Middle frontal gyrus (tissue), 1 donor: ENCODE measurements around the gene PTPRN.

Source experiments
- DNase-seq: peaks from one replicate; pipeline ENCODE4 v3.0.0-alpha.2; 2015; ENCODE audit warnings: low spot score; ENCODE audit errors: extremely low spot score

Gene PTPRN

DNA sequence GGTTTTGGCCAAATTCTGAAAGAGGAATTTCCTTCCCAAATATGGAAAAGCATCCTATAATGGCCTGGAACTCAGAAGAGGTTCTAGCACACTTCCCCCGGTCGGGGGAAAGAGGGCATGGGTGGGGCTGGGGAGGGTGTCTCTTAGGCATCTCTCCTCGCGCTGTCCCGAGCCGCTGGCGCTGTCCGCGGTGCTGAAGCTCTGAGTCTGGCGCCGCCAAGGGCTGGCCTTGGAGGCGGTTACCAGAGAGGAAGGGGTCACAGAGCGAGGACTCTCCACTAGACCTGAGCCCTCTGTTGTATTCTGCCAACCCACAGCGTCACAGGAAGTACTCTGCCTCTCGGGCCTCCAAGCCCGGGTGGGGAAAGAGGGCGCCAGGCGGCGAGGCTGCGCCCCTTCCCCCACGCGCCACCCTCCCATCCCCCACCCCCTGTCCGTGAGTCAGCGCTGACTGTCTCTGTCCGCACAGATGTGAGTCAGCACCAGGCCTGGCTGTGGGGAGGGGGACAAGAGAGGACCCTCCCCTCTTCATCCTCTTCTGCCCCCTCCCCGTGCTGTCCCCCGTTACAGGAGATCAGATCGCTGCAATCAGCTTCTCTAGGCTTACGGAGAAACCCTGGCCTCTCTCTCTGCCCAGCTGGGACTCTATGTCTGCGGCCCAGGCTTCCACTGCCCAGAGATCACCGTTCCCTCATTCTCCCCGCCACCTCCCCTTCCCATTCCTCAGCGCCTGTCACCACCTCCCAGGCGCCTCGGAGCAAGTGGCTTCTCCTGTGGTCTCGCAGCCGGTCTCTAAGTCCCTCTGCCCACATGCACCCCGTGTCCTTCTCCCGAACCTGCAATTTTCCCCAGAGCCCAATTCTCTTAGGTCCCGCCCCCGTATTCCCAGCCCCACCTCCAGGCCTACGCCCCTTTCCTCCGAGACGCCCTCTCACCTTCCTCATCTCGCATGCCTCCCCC lies 779 bp downstream of the PTPRN start:
- DNase-seq = no peak

DNA sequence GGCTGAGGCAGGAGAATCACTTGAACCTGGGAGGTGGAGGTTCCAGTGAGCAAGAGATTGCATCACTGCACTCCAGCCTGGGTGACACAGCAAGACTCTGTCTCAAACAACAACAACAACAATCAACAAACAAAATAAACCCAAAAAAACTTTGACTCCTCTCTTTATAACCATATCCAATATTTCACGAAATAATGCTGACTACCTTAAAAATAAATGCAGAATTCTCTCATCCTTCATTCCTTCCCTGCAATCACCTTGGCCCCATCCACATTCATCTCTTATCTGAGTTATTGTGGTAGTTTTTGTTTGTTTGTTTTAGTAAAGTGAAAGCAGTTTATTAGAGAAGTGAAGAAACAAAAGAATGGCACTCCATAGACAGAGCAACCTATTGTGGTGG lies 3.2 kb downstream of the PTPRN start:
- no peak for DNase-seq

DNA sequence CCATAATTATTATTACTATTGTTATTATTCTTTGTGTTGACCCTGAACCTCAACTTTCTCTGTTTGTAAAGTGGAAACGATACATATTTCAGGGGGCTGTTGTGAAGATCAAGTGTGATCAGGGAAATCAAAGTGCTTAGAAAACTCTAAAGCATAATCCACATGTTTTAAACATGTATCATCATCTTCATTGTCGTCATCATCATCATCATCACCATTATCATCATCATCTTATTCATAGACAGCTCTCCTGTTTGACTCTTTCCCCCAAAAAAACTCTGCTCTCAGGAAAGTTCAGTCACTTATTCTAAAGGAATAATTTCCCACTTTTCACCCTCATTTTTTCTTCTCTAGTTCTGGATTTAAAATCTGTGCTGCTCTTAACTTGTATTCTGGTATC lies 5.0 kb downstream of the PTPRN start:
- no peak for DNase-seq

DNA sequence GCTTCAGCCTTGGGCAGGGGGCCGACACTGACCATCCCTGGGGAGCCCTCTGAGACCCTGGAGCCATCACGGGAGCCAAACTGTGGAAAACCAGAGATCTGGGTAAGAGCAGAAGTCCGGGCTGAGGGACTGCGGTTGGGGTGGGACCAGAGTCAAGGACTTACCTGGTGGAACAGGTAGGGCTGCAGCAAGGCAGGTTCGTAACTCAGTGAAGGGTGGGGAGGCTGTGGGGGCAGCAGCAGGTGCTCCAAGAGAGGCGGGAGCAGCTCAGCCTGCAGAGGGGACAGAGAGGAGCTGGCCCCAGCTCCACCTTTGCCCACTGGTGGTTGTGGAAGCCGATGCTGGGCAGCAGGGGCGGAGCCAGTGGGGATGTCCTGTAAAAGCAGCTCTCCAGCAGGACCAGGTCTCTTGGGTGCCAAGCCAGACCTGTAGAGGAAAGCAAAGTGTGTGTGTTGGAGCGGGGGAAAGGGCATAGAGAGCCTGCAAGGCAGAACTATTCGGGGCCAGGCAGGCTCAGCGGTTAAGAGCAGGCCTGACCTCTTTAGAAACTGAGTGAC lies 6.7 kb downstream of the PTPRN start:
- no peak for DNase-seq

DNA sequence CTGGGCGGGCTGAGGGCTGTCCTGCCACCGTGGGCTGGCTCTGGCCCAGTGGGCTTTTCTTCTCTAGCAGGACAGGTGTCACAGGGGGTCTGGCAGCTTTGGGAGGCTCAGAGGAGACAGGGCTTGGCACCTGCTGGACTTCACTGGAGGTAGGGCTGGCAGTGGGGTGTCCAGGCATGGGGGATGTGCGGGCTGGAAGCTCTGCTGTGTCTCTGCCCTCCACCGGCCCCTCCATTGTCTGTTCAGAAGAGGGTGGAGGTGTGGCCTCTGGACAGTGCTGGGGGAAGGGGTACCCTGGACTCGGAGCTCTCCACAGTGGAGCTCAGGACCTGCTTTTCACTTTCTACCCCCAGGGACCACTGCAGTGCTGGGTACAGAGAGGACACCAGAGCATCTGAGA lies 9.2 kb downstream of the PTPRN start:
- DNase-seq = no peak

DNA sequence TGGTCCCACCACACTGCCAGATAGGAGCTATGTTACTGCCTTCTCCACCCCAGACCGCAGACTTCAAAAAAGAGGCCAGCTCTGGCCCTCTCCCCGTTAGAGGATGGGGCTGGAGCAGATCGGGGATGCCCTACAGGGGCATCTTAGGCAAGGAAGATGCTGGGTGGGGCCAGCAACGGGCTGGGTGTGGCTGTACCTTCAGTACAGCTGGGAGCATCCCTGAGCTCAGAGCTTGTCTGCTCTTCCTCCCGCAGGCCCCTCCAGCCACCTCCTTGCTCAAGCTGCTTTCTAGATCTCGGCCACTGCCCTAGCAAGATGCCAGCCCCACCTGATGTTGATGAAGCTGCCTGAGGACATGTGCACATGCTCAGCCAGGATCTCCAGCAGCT lies 9.8 kb downstream of the PTPRN start:
- DNase-seq = no peak

DNA sequence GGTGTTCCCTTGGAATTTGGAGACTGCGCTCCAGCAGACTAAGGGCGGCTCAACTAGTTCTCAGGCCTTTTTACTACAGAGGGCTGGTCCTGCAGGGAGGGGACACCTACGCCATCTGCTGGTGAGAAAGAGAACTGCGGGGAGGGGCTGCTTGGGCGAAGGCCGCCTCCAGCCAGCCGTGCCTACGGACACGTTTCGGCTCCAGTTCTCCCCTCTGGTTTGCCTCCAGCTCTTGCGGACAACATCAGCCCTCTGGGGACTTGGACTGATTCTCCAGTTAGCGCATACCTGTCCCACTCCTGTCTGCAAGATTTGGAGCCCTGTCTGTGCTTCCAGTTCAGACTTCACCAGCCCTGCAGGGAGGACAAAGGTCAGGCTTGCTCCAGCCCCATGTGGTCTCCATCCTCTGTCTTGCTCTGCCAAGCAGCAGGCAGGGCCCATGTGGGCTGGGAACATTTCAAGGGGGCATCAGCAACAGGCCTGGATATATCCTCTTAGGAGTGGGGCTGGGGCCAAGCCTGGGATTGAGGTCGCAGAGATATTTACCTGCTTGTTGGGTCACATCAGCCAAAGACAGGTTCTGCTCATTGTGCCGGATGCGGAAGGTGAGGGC lies 10.3 kb downstream of the PTPRN start:
- DNase-seq = peak; percentile 77

DNA sequence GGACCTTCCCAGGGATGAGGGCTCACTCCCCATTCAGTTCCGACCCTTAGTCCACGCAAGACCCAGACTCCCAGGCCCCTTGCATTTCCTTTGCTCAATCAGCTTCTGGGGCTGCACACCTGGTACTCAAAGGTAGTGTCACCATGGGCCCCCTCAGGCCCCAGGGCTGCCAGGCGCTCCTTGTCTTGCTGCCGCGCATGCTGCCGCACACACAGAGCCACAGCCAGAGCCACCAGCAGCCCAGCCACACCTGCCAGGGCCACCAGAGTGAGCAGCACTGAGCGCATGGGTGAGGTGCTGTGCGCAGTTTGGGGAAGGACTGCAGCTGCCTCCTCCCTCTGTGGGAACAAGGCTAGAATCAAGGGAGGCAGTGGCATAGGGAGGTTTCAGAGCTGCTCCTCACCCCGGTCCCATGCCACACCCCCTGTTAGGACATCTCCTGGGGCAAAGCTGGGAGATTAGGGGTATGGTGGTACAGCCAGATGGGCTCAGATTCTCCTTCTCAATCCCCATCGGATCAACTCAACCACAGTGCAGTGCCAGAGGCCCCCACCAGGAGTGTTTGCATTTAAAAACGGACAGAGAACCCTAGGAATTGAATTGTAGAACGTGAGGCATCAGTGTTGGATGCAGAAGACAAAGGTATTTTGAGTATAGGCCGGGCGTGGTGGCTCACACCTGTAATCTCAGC lies 11.3 kb downstream of the PTPRN start:
- no peak for DNase-seq

DNA sequence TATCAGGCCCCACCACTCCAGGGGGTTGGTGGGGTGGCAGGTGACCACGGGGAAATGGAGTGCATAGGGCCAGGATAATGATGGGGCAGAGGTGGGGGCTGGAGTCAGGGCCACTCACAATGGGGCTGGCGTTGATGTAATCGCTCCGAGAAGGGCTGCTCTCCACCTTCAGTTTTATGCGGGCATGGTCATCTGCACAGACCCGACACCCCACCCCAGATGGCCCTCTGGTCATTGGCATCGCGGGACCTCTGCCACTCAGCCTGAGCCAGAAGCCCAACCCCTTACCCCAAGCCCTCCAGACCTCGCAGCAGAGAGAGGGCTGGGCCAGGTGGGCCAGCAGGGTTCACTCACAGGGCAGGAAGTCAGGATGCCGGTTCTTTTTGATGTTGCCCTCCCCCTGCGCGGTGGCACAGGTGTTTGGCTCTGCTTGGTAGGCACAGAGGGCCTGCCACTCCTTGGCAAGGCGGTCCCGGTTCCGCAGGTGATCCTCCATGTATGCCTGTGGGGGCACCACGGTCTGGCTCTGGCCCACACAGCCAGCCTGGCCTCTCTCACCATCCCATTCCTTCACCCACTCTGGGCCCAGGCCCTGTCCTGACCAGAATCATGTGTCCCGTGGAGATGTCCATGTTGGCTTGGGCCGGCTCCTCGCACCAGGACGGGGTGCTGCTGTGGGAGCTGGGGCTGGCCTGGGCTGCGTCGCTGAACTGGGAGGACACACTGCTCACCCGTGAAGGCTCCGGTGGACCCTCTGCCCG lies 12.4 kb downstream of the PTPRN start:
- no peak for DNase-seq

DNA sequence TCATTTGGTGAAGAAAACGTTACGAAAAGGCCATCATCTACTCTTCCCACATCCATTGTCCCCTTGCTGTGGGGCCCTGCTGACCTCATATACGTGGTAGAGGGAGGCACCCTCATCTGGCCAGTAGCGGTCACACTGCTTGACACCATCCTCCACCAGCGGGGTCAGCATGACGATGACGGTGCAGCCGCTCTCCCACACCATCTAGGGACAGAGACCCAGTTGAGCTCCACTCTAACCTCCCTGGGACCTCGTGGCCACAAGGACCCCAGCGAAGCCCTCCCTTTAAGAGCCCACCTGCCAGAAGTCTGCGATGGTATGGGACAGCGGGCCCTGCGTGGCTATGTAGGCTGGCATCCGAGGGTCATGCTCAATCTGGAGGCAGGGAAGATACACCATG lies 13.1 kb downstream of the PTPRN start:
- no peak for DNase-seq

DNA sequence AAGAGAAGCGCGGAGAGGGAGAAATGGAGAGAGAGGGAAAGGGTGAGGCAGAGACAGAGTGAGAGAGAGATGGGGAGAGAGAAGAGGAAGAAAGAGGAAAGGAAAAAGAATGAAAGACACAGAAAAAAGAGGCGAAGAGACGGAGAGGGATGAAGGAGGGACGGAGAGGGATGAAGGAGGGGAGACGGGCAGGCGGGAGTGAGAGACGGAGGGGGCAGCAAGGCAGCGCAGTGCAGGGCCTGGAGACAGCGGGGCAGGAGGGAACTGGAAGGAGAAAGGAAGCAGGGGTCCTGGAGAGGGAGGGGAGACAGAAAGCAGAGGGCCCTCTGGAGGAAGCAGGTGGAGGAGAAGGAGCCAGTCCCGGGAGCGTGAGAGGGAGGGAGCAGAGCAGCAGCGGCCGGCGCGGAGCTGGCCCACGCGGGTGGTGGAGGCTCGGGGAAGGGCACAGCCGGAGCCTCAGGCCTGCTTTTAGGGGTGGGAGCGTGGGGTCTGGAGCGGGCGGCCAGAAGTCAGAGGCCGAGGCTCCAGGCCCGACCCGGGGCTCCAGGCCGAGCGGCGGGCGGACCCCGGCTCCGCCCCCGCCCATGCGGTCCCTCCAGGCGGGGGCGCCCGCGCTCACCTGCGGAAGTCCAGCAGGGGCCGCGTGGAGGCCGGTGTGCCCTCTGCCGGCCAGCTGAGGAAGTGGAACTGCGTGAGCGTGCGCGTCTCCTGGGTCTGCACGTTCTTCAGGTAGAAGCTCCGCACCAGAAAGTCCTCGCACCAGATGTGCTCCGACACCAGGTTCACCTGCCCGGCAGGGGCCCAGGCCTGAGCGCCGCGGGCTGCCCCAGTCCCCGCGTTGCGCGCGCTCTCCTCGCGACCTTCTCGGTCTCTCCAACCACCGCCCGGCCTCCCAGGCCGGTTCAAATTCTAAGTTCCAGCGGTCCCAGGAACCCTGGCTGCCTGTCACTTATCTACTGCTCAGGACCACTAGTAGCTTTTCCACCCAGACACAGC lies 14.5 kb downstream of the PTPRN start:
- DNase-seq = no peak

DNA sequence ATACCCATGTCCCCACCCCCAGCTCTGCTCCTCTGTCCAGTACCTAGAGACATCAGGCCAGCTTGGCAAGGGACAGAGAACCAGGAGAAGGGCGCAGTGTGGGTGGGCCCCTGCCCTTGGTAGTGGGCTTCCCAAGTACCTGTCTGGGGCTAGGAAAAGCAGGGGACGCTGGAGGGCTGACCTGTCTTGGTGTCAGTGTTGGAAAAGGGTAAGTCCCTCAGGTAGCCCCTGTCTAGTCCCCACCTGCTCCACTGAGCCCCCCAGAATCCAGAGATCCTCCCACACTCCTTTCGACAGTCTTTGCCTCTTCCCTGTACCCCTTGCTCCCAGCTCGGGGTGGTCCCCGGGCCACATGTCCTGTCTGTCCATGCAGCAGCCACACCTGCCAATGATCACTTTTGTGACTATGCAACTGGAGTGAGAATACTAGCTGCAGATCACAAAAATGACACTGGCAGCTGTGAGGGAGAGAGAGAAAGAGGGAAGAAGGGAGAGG lies 15.4 kb downstream of the PTPRN start:
- DNase-seq = no peak

DNA sequence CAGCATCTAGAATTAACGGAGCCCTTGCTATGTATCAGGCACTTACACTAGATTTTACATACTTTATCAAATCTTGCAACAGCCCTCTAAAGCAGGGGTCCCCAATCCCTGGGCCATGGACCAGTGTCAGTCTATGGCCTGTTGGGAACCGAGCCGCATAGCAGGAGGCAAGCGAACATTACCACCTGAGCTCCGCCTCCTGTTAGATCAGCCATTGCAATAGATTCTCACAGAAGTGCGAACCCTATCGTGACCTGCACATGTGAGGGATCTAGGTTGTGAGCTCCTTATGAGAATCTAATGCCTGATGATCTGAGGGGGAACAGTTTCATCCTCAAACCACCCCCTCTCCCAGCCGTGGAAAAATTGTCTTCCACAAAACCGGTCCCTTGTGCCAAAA lies 16.6 kb downstream of the PTPRN start:
- no peak for DNase-seq

DNA sequence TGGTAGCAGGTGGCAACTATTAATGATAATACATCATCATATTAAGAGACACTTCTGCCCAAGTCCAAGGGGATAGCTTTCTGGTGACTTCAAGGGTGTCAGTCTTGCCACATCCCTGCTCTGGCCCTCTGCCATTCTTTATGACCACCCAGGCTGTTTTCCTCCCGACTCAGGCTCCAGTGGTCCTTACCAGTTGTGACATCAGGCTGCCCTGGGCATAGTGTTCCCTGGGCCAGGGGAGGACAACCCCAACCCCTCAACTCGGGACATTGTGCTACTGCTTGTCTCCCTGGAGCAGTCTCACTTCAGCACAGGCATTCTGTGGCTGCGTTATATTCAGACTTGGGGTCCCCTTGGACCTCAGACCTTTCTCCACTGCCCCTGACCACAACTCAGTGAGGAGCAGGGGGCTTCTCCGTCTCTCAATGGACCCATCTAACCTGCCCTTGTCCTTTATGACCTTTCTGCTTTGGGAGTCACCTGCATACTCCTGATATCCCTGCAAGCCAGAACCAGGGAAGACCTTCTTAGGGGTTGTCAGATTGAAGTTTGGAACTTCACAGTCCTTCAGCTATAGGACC lies 17.2 kb downstream of the PTPRN start:
- DNase-seq = no peak

DNA sequence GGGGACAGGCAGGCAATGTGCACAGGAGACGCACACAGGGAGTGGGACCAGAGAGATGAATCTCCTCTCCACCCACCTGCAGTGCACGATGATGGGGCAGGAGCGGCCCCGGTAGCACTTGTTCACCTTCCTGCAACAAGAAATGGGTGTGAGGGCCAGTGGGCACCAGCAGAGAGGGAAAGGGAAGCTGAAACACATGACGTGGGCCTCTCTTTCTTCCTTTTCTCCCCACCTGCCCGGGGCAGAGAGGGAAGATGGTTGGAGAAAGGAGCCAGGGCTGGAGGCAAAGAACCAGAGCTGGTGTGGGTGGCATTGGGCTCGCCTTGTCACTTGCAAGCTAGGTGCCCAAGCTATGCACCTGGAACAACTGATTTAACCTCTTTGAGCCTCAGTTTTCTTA lies 17.8 kb downstream of the PTPRN start:
- no peak for DNase-seq

DNA sequence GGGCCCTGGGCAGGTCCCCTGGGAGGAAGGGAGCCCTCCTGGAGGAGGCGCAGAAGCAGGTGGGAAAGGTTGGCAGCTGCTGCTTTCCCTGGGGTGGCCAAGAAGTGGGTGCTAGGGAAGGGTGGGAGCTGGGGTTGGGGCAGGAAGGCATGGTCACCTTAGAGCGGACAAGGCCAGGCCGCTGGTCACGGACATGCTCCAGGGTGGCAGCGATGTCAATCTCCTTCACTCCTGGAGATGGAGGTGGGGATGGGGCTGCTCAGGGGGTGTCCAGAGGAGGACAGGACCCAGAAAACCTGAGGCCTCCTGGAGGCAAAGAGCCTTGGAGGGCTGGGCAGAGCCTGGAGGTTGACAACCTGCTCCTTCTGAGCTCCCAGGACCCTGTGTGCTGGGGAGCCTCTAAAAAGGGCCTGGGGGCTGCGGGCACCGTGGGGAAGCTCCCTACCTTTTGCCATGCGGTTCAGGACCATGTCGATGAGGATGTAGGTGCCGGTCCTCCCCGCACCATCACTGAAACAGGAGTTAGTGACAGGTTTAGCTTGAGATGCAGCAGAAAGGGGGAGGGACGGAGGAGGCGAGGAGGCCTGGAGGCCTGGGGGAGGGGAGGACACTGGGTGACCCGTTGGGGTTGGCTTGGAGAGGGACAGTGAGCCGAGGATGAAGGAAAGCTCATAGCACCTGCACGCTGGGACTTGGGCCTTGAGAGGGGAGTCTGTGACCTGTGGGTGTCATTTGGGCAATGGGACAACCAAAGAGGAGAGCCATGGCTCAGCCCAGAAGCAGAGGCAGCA lies 18.6 kb downstream of the PTPRN start:
- DNase-seq = no peak

DNA sequence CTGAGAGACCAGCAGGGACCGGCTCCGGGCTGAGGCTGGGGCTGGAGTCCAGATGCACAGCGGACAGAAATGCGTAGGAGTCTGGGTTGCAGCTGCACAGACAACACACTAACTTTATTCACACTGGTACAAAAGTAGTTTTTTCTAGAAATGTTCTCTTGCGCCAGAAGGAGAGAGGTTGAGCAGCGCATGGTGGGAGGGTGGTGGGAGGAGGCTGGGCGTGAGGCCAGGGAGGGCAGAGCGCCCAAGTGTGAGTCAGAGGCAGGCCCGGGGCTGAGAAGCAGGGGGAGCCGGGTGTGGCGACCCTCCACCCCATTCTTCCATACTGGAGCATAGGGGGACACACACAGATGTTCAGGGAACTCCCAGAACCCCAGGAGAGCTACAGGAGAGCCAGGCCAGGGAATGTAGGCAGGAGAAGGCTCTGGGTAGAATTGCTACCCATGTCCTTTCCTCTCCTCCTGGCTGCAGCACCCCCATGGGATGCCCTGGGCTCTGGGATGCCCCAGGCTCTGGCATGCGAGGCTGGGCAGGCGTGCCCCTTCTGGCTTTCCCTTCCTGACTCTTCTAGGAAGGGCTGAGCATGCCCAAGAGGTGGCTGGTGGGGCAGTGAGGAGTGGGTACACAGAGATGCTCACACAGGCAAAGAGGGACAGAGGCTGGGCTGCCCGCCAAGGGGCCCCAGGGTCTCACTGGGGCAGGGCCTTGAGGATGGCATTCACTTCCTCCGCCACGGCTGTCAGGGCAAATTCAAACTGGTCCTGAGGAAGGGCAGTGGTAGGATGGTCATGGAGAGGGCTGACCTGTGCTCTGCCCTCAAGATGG lies 19.5 kb downstream of the PTPRN start:
- peak; percentile 72 for DNase-seq

DNA sequence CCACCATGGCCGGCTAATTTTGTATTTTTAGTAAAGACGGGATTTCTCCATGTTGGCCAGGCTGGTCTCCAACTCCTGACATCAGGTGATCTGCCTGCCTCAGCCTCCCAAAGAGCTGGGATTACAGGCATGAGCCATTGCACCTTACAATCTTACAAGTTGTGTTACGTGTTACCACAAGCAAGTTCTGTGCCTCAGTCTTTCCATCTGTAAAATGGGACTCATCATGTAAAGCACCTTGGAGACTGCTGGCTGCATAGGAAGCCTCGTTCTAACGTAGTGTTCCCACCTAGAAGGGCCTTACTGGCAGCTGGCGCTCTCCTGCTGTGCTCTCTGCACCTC lies 20.0 kb downstream of the PTPRN start:
- no peak for DNase-seq
